Activated CD8-positive, alpha-beta memory T cell treated with anti-CD3 and anti-CD28 coated beads, Interleukin-2, amount 50 U/mL, for 48 hours (primary cell): ENCODE data around the gene VEPH1.

Source experiments
- DNase-seq: peaks from one replicate; pipeline ENCODE4 v3.0.0-alpha.2; 2020

VEPH1 gene

DNA sequence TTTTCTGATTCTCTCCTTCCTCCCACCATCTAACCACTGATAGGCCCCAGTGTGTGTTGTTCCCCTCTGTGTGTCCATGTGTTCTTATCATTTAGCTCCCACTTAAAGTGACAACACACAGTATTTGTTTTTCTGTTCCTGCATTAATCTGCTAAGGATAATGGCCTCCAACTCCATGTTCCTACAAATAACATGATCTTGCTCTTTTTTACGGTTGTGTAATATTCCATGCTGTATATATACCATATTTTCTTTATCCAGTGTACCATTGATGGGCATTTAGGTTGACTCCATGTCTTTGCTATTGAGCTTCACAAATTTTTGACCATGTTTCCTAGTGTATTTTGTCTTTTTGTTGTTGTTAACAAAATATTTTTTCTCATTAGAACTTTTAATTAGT lies 30.6 kb downstream of the VEPH1 start:
- DNase-seq: no peak

DNA sequence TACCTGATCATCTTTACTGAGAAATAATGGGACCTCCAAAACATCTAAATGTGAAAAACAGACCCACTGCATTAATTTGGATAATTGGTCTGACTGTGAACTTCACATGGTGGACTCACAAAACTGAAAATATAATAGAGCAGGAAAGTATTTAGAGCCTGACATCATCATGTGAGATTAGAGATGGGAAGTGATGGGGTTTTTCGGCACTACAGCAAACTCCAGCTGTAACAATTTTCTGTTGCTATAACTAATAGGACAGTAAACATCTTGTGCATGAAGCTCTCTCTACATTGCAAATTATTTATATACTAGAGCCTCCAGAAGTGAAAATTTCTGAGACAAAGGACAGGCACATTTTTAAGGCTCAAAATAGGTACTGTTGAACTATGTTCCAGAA lies 32.2 kb downstream of the VEPH1 start:
- DNase-seq: no peak

DNA sequence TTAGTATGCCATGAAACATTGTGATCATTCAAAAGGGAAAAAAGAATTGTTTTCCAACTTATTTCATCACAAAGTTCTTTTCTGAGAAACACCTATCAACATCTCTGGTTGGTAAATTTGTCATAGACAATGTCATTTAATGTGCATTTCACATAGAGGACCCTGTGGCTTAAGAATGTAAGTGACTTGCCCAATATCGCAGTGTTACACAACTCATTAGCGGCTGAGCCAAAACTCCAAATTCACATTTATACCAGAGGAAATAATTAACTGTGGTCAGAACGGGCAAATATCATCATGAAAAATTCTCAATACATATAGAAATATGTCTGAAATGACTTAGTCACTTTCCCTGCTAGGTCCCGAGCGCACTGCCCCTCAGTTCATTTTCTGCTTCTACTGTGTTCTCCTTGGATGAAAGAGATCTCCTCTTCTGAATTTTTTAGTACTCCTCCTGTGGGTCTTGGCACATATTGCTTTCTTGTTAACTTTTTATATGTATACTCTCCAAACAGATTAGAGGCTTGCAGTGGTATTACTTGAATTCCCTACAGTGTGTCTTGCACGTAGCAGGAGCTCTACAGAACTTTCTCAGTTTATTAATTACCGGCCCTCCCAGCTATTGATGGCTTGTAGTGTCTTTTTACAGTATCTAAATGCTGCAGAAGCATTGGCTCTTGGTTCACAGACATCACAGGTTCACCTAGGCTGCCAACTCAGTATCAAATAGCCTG lies 33.5 kb downstream of the VEPH1 start:
- no peak for DNase-seq

DNA sequence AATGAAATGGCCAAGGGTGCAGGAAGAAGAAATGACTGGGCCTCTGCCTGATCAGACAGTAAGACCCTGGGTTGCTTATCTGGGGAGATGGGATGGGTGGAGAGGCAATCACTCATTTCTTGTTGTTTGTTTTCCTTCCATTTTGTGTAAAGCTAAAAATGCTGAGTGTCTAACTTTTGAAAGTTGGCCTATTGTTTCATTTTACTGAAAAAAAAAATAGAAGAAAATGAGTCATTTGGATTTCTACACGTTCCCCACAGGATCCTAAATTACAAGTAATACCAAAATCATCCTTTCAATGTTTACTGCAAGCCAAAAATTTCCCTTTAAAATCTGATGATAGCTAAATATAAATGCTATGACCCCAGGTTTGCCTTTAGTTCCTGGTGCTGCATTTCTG lies 36.0 kb downstream of the VEPH1 start:
- no peak for DNase-seq

DNA sequence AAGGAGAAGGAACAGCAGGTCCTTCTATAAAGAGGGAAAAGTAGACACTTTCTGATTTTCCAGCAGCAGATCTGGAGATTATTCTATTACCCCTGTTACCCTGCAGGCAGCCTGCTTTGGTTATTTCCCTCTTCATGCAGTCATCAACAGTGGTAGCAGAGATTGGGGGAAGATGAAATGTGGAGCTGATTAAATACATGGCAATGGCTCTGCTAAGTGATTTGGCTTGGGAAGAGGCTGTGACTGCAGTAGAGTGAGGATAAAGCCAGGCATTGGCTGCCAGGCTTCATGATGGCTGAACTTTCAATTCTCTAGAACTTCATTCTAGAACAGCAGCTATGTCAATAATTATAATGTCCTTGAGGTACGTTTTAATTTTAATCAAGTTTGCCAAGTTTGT lies 37.5 kb downstream of the VEPH1 start:
- no peak for DNase-seq

DNA sequence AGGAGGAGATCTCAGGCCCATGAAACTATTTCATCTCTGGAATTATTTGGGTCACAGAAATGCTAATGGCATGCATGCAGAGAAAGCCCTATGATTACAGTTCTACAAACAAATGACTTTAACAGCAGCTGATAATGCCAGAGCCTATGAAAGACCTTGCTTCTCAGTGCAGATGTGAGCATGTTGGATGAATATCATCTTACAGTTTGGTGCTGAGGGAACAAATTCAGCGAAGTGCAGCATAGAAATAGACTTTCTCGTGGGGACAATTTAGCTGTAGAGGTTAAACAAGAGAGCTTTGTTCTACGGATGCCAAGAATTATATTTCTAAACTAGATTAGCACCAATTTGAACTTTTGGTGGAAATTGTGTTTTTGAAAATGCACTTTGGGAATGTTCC lies 38.9 kb downstream of the VEPH1 start:
- no peak for DNase-seq

DNA sequence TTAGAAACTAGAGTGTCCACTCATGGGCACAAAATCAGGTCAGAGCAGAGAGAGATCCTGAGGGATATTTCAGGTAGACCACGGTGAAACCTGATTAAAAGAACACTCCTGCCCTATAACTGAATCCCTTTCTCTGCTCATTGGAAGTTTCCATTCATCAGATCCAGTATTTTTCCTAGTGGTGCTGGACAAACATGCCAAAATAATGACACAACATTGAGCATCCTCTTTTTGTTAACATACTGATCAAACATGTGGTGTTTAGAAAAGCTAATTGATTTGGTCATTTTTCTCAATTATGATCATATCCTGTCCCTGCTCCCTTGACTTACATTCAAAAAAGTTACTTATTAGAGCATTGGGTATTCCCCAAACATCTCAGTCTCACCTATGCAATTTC lies 39.4 kb downstream of the VEPH1 start:
- DNase-seq: no peak

DNA sequence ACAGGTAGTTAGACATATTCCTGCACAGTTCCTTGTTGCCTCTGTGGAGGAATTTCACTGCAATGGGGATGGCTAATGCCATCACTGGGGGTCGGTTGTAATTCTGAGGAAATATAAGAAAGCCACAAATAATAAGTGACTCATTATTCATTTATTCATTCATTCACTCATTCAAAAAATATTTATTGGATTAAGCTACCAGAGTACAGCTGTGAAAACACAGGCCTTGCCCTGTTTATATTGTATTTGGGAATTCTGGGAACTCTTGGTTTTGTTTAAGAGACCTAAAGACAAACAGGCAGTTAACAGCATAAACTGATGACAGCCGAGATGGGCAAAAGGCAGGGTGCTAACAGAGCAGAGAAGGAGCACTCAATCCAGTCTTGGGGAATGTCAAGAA lies 43.0 kb downstream of the VEPH1 start:
- DNase-seq: no peak

DNA sequence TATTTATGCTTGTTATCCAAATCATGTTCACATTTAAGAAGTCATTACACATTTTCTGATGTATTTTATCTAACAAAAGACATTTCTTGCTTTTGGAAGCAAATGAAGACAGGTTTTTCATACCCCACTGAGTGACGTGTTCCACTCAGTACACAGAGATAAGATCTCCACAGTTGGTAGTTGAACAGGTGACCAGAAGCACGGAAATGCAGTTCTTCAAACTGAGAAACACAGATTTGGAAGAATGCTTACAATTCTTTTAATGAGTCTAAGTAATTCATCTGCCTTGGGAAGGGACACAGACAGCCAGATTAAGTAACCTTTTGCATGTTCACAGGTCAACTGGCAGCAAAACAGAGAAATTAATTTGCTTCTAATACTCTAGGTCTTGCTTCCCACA lies 43.5 kb downstream of the VEPH1 start:
- DNase-seq: no peak

DNA sequence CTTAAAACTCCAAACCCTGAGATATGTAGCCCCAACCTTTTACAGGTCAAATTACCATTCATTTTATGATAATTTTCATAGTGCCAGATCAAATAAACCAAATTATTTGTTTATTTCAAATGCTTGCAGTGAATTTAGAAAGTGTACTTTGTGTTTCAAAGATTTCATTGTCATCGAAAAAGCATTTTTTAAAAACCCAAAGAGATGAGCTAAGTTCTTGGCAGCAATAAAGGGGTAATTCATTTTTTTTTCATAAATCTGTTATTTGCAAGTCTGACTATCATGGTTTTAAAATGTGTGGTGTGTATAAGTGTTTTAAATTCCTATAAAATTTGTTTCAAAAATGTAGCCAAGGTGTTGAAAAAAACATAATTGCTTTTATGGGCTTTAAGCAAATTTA lies 49.4 kb downstream of the VEPH1 start:
- no peak for DNase-seq

DNA sequence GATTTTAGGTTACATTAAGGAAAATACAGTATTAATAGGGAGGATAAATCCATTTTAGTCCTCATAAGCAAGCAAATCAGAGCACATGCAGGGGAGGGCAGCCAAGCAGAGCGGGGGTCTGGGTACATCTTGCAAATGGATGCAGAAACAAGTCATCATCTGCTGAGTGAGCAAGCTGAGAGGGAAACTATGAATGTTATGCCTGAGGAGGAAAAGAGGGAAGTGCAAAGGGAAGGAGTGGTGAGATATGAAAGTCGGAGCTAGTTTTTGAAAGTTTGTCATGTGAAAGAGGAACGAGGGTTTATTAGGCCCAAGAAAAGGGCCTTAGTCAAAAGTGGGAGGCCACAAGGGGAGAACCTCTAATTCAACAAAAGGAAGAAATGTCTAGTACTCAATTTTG lies 51.1 kb downstream of the VEPH1 start:
- DNase-seq: no peak

DNA sequence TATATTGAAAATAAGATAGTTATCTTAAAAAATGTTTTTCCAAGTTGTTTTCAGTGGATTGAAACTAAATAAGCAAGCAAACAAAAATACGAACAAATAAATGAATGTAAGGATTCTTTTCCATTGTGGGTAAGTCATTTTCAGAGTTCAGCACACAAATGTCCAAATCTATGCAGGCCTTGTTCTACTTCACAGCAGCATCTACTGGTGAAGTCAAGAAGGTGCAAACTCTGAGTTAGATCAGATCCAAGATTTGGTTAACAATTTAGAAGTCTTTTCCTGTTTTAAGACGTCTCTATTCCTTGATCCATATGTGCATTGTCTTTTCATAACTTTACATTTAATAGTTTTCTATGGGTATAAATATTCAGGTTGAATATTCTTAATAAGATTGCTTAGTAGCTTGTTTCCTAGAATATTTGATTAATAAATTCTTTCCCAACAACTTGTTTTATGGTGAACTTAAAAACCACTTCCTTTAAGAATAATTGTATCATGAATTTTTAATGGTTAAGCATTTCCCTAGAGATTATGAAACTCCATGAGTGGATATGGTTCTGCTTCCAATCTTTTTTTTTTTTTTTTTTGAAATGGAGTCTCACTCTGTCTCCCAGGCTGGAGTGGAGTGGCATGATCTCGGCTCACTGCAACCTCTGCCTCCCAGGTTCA lies 56.1 kb downstream of the VEPH1 start:
- DNase-seq: no peak

DNA sequence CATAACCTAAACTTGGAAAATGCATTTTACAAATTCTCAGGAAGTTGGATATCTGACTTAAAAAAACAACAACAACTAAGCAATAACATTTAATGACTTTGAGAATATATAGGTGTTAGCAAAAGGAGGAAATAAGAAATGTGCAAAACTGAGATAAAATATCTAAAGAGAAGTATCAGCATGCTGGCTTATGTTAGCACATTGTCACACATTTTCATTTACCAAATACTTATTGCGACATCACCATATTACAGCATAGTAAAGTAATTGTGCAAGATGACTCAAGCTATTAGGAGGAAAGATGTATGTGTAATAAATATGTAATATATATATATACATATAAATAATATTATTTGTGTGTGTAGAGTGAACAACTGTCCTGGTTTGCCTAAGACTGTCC lies 57.4 kb downstream of the VEPH1 start:
- DNase-seq: no peak

DNA sequence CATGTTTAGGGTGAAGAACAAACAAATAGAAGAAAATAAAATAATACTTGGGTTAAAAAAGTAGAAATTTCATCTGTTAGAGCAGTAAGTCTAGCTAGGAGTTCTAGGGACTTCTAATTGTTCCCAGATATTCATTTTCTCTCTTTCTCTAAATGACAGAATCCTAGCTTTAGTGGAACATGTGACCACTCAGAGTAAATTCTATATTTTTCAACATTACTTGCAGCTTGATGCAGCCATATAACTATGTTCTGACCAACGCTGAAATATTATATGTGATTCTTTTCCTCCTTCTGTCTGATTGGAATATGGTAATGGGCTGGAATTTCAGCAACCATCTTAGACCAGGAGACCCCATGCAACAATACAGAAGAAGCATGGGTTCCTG lies 58.4 kb downstream of the VEPH1 start:
- no peak for DNase-seq

DNA sequence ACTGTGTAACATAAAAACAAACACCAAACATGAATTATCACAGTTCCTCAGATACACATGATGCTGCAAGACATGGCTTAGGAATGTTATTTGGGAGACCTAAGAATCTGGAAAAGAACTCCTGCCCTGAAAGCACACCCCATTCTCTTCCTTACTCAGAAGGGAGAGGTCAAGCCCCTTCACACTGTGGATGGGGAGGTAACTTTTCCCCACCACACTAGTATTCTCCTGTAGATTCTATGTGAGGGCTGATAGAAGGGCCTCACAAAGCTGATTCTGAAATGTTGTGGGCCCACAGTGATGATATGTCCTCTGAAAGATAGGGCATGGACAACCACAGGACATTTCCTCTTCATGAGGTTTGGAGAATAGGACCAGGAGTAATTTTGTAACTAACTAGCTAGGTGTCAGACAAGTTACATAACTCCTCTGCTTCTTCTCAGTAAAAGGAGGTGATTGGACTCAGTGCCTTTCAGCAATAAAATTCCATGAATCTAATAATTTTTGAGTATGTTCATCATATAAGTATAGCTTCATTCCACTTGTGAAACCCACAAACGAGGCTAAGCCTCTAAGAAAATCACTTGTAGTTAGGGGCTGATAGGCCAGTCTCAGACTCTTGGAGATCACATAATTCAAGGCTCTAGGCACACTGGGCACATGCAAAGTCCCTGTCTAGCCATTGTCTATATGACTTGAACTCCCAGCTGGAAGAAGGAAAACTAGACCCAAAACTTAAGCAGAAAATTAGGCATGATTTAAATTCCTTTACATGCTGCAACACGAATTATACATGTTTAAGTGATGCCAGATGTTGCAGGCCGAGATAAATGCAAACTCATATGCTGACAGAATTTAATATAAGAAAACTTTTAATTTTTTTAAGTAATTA lies 59.1 kb downstream of the VEPH1 start:
- DNase-seq: no peak

DNA sequence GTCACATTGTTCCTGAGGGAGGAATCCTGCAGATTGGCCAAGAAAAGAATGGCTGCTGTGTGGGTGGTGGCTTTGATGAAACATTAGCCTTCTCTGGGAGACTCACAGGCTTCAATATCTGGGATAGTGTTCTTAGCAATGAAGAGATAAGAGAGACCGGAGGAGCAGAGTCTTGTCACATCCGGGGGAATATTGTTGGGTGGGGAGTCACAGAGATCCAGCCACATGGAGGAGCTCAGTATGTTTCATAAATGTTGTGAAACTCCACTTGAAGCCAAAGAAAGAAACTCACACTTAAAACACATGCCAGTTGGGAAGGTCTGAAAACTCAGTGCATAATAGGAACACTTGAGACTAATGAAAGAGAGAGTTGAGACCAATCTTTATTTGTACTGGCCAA lies 60.5 kb downstream of the VEPH1 start:
- DNase-seq: no peak

DNA sequence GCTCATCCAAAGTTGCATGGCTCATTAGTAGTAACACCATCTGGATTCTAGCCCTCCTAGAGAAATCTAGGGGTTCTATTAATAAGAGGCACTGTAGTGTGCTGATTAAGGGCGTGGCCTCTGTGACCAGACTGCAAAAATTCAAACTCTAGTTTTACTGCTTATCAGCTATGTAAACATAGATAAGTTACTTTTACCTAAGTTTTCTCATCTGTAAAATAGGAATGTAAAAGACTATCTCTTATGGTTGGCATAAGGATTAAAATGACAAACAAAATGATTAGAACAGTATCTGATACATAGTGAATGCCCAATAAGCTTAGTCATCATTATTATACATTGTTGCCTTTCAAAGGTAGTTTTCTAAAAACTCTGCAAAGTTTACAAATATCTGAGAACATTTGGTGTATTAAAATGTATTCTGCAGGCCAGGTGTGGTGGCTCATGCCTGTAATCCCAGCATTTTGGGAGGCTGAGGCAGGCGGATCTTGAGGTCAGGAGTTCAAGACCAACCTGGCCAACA lies 62.1 kb downstream of the VEPH1 start:
- DNase-seq: no peak

DNA sequence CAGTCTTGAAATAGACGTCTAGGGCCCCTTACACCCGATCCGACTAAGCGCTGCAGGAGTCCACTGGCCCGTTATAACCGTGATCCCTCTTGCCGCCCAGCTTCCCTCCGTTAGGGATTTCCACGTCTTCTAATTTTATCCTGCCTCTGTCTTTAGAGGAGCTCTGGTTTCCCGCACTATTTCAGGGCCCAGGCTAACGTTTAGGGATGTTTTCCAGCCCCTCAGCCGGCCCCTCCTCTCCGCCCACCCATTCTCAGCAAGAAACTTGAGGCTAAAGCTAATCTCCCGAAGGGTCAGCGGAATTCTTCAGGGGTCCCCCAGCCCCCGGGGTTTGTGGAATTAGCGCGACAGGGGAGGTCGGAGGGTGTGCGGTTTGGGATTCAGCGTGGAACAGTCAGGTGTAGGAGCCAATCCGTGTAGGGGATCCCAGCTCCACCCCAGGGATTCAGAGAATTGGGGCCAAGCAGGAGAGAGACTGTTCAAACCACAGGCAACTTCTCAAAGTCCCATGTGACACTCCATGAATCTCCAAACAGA lies 65.0 kb downstream of the VEPH1 start:
- no peak for DNase-seq

DNA sequence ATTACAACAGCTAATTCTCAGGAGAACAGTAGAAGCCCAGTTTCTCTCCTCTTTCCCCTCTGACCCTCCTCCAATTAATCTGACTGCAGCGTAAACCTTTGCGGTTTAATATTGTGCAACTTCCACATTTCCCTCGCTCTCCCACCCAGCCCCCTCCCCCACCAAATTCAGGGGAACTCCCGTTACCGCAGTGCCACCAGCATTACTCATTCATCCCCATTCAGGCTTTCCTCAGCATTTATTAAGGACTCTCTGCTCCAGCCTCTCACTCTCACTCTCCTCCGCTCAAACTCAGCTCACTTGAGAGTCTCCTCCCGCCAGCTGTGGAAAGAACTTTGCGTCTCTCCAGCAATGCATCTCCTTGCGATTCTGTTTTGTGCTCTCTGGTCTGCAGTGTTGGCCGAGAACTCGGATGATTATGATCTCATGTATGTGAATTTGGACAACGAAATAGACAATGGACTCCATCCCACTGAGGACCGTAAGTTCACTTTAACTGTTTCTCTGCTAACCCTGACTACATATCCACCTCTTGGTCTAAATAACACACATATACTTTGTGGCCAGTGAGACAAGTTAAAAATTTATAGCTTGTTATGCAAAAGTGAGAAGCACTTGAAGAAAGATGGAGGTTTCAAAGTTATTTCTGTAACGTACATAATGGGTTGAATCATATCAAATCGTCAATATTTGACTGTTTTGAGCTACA lies 66.5 kb downstream of the VEPH1 start, which contains the start of gene PTX3:
Gene PTX3, plus strand, starts transcription at position 268 of the 709 bp plus-strand sequence. Its CDS starts 84 bp downstream, at position 352.
- no peak for DNase-seq

DNA sequence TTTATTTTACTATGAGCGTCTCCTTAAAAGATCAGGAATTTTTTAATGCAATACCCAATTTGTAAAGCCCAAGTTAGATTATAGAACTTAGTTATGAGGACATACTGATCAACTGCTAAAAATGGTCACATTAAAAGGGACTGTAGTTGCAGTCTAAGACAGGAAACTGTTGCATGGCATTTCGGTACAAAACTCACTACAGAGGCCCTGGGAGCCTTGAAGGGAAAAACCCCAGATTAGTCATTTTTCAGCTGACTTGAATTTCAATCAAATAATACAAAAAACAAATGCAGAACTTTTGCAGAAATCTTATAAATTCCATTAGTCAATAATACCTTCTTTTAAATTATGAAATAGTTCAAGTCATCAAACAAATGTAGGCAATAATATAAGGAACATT lies 73.5 kb downstream of the VEPH1 start:
- no peak for DNase-seq

DNA sequence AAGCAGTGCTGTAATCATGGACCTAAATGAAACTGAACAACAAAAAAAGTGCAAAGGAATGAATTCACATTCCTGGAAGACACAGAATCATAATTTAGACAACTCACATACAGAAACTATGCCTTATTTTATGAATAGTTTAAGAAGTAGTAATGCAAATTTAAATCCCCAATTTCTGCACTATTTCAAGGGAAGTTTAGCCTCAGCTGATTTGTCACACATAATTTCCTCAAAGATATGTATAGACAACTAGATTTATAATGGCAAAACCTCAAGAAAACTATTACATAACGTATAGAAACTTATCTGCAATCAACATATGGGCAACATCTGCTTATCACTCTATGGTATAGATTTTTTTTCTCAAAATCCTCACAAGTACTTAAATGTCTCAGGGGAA lies 74.4 kb downstream of the VEPH1 start:
- no peak for DNase-seq

DNA sequence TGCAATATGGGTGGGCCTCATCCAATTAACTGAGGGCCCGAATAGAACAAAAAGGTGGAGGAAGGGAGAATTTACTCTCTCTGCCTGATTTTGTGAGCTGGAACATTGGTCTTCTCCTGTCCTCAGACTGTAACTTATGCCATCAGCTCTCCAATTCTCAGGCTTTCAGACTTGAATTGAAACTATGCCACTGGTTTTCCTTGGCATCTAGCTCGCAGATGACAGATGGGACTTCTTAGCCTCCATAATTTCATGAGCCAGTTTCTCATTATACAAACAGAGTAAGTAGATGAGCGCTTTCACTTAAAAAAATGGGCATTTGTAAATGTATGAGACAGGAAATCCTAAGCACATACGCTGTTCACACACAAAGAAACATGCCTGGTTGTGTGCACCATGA lies 75.3 kb downstream of the VEPH1 start:
- DNase-seq: no peak

DNA sequence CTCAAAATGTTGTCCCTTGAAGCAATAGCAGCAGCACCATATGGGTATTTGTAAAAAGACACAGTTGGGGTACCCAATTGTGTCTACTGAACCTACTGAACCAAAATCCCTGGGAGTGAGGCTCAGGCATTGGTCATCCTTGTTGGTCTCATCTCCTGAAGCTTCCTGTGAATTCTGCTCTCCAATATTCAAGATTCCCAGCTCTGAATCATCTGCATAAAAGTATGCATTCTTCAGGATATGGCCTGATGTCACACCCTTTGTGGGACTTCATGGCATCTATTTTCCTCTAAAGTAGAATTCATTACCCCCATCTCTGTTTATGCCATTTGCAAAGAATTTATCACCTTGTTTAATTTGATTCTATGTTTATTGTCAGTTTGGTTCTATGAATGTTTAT lies 79.9 kb downstream of the VEPH1 start:
- DNase-seq: no peak
